ENCODE results near the gene KIRREL3. TPM values are rescaled to one million over a fixed set of nuclear protein-coding genes. Genes with fewer than 3 reads are reported as not detected.

The KIRREL3 gene
- total and polyA plus RNA-seq, 8 donors = 0.06 to 1.1 (median 0.26) TPM; not detected in 2

DNA sequence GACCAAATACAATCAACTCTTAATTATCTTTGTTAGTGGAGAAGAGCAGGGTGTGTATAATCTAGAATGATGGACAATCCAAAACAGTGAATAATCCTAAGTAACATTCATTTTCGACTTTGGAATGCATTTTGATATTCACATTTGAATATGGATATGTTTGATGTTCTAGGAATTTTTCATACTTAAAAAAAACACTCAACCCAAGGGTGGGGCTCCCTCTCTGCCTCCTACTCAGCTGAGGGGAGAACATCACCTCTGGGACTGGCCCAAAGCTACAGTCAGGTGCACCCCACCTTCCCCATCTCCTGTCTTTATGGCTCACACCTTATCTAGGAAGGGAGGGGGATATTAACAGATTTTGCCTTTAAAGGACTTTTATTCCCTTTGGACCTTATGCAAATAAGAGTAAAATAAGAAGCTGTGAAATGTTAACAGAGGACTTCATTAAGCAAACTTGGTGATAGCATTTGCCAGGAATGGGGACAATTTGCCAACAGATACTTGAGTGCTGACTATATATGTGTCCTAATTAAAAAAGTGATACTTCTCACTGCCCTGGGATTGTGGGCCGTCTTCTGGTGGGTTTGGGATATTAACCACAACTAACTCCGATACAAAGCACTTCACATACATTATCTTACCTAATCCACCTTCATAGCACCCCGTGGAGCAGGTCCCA lies 458.1 kb downstream of the KIRREL3 start:
- ATAC-seq (no peak), FAIRE-seq (no peak), DNase-seq (no peak)
- Histone ChIP-seq H3K27me3 (no peaks in the 10 kb centered on the region), H3K36me3 (no peaks in the 10 kb centered on the region), H3K27ac (no peak overlapping the region), H3K4me1 (peaks cover 0 to 3% (median 0%) of the 10 kb centered on the region in 3 donors), H3K9me3 (no peaks in the 10 kb centered on the region), H3K4me3 (no peak overlapping the region)
- intact Hi-C loops (cut with DNase I) = no loop called here
- TF ChIP-seq, protein P1, sequence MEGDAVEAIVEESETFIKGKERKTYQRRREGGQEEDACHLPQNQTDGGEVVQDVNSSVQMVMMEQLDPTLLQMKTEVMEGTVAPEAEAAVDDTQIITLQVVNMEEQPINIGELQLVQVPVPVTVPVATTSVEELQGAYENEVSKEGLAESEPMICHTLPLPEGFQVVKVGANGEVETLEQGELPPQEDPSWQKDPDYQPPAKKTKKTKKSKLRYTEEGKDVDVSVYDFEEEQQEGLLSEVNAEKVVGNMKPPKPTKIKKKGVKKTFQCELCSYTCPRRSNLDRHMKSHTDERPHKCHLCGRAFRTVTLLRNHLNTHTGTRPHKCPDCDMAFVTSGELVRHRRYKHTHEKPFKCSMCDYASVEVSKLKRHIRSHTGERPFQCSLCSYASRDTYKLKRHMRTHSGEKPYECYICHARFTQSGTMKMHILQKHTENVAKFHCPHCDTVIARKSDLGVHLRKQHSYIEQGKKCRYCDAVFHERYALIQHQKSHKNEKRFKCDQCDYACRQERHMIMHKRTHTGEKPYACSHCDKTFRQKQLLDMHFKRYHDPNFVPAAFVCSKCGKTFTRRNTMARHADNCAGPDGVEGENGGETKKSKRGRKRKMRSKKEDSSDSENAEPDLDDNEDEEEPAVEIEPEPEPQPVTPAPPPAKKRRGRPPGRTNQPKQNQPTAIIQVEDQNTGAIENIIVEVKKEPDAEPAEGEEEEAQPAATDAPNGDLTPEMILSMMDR (IDR thresholded peaks at IDR 0.05) = no peak
- 54 to 69% methylated on average over 4 of the region's 4 CpGs for WGBS, 2 donors

DNA sequence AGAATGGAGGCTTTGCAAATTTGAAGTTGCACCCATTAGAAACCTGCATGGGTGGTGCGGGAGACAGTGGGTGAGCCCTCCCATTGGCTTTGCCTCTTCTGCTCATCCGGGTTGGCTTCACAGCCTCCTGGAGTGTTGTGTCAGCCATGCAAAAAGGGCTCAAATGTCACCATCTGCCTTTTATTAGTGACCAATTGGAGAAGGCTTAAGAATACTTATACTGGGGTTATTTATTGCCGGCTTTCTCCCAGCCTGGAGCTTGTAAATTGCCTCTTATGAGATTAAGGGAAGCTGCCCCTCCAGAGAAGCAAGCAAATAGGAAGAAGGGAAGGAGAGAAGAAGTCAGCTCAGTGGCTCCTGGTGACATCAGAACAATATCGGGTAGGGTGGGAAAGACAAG lies 462.5 kb downstream of the KIRREL3 start:
- Histone ChIP-seq H3K27me3 (no peaks in the 10 kb centered on the region), H3K36me3 (no peaks in the 10 kb centered on the region), H3K9me3 (no peaks in the 10 kb centered on the region), H3K27ac (no peak overlapping the region), H3K4me1 (no peaks in the 10 kb centered on the region), H3K4me3 (no peak overlapping the region)
- ATAC-seq (no peak), FAIRE-seq (no peak), DNase-seq (no peak)
- intact Hi-C loops (cut with DNase I) = no loop called here
- 43 to 55% methylated on average over 4 of the region's 4 CpGs for WGBS, 2 donors
- TF ChIP-seq, protein P1 (IDR thresholded peaks at IDR 0.05) = no peak

DNA sequence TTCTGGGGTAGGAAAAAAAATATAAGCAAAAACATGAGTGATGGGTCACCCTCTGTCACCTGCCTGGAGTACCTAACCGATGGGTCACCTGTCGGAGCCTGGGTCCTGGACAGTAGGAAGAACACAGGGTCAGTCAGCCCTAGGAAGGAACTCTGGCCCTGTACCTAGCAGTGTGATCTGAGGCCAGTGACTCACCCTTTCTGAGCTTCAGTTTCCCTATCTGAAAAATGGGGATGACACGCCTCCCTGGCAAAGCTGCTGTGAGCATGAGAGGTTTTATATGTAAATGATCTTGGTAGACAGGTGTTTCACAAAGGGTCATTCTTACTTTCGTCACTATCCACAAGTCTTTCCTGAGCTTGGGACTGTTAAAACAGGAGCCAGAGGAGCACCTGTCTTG lies 463.1 kb downstream of the KIRREL3 start:
- DNase-seq = no peak
- intact Hi-C loops (cut with DNase I) = no loop called here
- FAIRE-seq = no peak

DNA sequence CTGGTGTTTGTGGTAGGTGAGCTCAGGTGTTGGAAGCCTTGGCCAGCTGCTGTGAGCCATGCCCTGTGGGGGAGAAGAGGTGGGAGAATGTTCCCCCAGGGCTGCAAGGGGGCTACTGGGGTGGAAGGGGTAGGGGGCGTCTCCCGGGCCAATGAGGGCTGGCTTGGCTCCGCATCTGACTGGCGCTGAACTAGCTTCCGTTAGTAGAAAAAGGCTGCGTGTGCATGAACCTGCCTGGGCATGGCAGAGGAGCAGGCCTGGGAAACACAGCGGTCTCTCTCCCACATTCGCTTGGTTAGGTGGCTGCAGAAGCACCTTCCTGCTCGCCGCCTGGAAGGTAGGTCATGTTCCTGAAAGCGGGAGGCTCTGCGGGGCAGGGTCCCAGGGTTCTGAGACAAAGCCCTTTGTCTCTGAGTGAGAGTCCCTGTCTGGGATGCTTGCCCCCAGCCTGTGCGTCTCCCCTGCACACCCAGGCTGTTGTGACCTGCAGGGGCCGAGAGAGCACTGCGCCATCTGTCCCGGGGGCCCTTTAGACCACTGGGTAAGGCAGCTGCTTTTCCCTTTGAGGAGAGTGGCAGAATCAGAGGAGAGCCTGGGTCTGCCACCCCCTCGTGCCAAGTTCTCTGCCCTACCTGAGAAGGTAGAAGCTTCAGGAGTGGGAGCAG lies 466.3 kb downstream of the KIRREL3 start:
- 52 to 70% methylated on average over 16 to 17 of the region's 17 CpGs for WGBS, 2 donors

More for the DNA sequence above, 463.1 kb downstream of the KIRREL3 start:
- no peak overlapping the region for H3K27ac ChIP-seq
- H3K27me3 ChIP-seq = no peaks in the 10 kb centered on the region
- no peak overlapping the region for H3K4me3 ChIP-seq
- no peaks in the 10 kb centered on the region for H3K4me1 ChIP-seq
- no peak for ATAC-seq
- TF ChIP-seq, protein P1 (IDR thresholded peaks at IDR 0.05) = no peak
- H3K36me3 ChIP-seq = no peaks in the 10 kb centered on the region
- no peaks in the 10 kb centered on the region for H3K9me3 ChIP-seq
- 61 to 65% methylated on average over 4 of the region's 4 CpGs for WGBS, 2 donors

More for the DNA sequence above, 466.3 kb downstream of the KIRREL3 start:
- Histone ChIP-seq H3K9me3 (no peaks in the 10 kb centered on the region), H3K36me3 (no peaks in the 10 kb centered on the region), H3K27me3 (no peaks in the 10 kb centered on the region), H3K4me1 (no peaks in the 10 kb centered on the region), H3K4me3 (no peak overlapping the region), H3K27ac (no peak overlapping the region)
- no peak for DNase-seq
- intact Hi-C loops (cut with DNase I) = no loop called here
- TF ChIP-seq, protein P1 (IDR thresholded peaks at IDR 0.05) = no peak
- no peak for ATAC-seq
- FAIRE-seq = no peak

Data from pancreas (tissue), 10 donors.